Chondrocyte (in vitro differentiated cells): ENCODE results near the gene VPS9D1. TPM values are rescaled to one million over a fixed set of nuclear protein-coding genes. Genes with fewer than 3 reads are reported as not detected.

ENCODE experiments used
- DNase-seq: peaks from one replicate; pipeline ENCODE4 v3.0.0; 2021; ENCODE audit warnings: mixed read lengths, low spot score
- H3K27ac Mint-ChIP-seq: one replicate; pipeline ENCODE4 v1.8.0; 2021; ENCODE audit warnings: mild to moderate bottlenecking, moderate library complexity, mixed read lengths; ENCODE audit not compliant: unreplicated experiment
- H3K27me3 Mint-ChIP-seq: 2 replicates; pipeline ENCODE4 v1.8.0; 2021; ENCODE audit warnings: low read depth, mixed read lengths
- H3K36me3 Mint-ChIP-seq: 2 replicates; pipeline ENCODE4 v1.8.0; 2021; ENCODE audit warnings: low read depth, mixed read lengths
- H3K4me1 Mint-ChIP-seq: 2 replicates; pipeline ENCODE4 v1.8.0; 2021; ENCODE audit warnings: low read depth, mild to moderate bottlenecking, mixed read lengths
- H3K4me3 Mint-ChIP-seq: one replicate; pipeline ENCODE4 v1.8.0; 2021; ENCODE audit warnings: mild to moderate bottlenecking, moderate library complexity, mixed read lengths; ENCODE audit not compliant: unreplicated experiment
- H3K9me3 Mint-ChIP-seq: 2 replicates; pipeline ENCODE4 v1.8.0; 2021; ENCODE audit warnings: low read depth, mixed read lengths
- CTCF ChIP-seq: fragments of 200-600 bp; sonication (generic); IDR thresholded peaks from 2 replicates; pipeline ENCODE4 v1.5.0; 2021; ENCODE audit warnings: antibody characterized with exemption, mild to moderate bottlenecking, moderate library complexity
- total RNA-seq: library from RNA; stranded (reverse); gene quantifications from 3 replicates; pipeline ENCODE4 v1.2.1, GENCODE V29; 2021

The VPS9D1 gene
- total RNA-seq, 1 donor from 2014 or later = 20.4 TPM

GRCh38 chr16:89707695-89708094 lies 13.0 kb downstream of the VPS9D1 start:
- Mint-ChIP-seq H3K27ac (peak overlapping the region; percentile 59), H3K9me3 (no peaks in the 10 kb centered on the region), H3K4me1 (peaks cover 6% of the 10 kb centered on the region), H3K27me3 (no peaks in the 10 kb centered on the region), H3K4me3 (no peak overlapping the region), H3K36me3 (peaks cover 1% of the 10 kb centered on the region)
- no peak for TF ChIP-seq CTCF
- no peak for DNase-seq

GRCh38 chr16:89706518-89707260 lies 14.0 kb downstream of the VPS9D1 start:
- Mint-ChIP-seq H3K27me3 (no peaks in the 10 kb centered on the region), H3K27ac (no peak overlapping the region), H3K4me3 (no peak overlapping the region), H3K36me3 (peaks cover 1% of the 10 kb centered on the region), H3K9me3 (no peaks in the 10 kb centered on the region), H3K4me1 (peaks cover 6% of the 10 kb centered on the region)
- no peak for DNase-seq
- no peak for TF ChIP-seq CTCF

- no peak overlapping the region for H3K27ac Mint-ChIP-seq
- no peak overlapping the region for H3K4me3 Mint-ChIP-seq
- H3K9me3 Mint-ChIP-seq = no peaks in the 10 kb centered on the region
- no peaks in the 10 kb centered on the region for H3K36me3 Mint-ChIP-seq
- H3K4me1 Mint-ChIP-seq = peaks cover 8% of the 10 kb centered on the region
- DNase-seq = no peak
- TF ChIP-seq CTCF = no peak
- H3K27me3 Mint-ChIP-seq = no peaks in the 10 kb centered on the region
Observed at GRCh38 chr16:89705006-89705405, 15.7 kb downstream of the VPS9D1 start.

GRCh38 chr16:89704281-89704680 lies 16.4 kb downstream of the VPS9D1 start:
- H3K36me3 Mint-ChIP-seq = no peaks in the 10 kb centered on the region
- H3K4me3 Mint-ChIP-seq = no peak overlapping the region

More at GRCh38 chr16:89704281-89704680, 16.4 kb downstream of the VPS9D1 start:
- peak; percentile 21 for TF ChIP-seq CTCF
- Mint-ChIP-seq H3K9me3 (no peaks in the 10 kb centered on the region), H3K27me3 (no peaks in the 10 kb centered on the region), H3K4me1 (peaks cover 11% of the 10 kb centered on the region), H3K27ac (no peak overlapping the region)
- no peak for DNase-seq
